A549 (cell line): ENCODE results near the gene SASH1. TPM values are rescaled to one million over a fixed set of nuclear protein-coding genes. Genes with fewer than 3 reads are reported as not detected.

ENCODE experiments used
- ATAC-seq, 2 experiments: fragments of 200-7000 bp in 1 of 2; fragments of >200 bp in 1 of 2; cut with Nextera tagmentation in 1 of 2; cut with Tn5 transposase in 1 of 2; 3 replicates each; pipeline versions ENCODE4 v1.8.0 to v1.9.1; 2018 to 2020; ENCODE audit warnings: mild to moderate bottlenecking in 1 of 2, moderate library complexity in 1 of 2
- CTCF ChIA-PET: fragments of 300-600 bp; sonication (Branson Sonifier 250); formaldehyde crosslinking; extraction: SDS; loops from one replicate; lab custom pipeline; 2021; ENCODE audit warnings: antibody characterized with exemption, inconsistent platforms; lab: Yijun Ruan, JAX
- POLR2A ChIA-PET: fragments of 350-600 bp; formaldehyde crosslinking; extraction: SDS; loops from one replicate; lab custom pipeline; 2021; ENCODE audit warnings: antibody characterized with exemption, inconsistent platforms; lab: Yijun Ruan, JAX
- DNase-seq, 2 experiments: peaks; one replicate each; pipeline versions ENCODE4 v3.0.0 to v3.0.0-alpha.2; 2011 to 2016; ENCODE audit warnings: low read depth in 1 of 2, low spot score in 1 of 2
- FAIRE-seq: peaks from 2 replicates; lab custom pipeline; 2011; peaks lifted over from hg19 to GRCh38; lab: Jason Lieb, UNC
- H3K27ac ChIP-seq, 2 experiments: fragments of >200 bp; sonication (Bioruptor Twin); formaldehyde crosslinking; 3 replicates each; pipeline ENCODE4 v1.5.1; 2016 to 2017
- H3K4me1 ChIP-seq: fragments of >200 bp; sonication (Bioruptor Twin); formaldehyde crosslinking; 3 replicates; pipeline ENCODE4 v1.6.1; 2016
- H3K4me2 ChIP-seq: fragments of >200 bp; sonication (Bioruptor Twin); formaldehyde crosslinking; 3 replicates; pipeline ENCODE4 v1.6.1; 2016
- H3K4me3 ChIP-seq: fragments of >200 bp; sonication (Bioruptor Twin); formaldehyde crosslinking; 3 replicates; pipeline ENCODE4 v1.5.1; 2016
- H3K9me3 ChIP-seq: fragments of >200 bp; sonication (Bioruptor Twin); formaldehyde crosslinking; 3 replicates; pipeline ENCODE4 v1.6.1; 2016
- BHLHE40 ChIP-seq: IDR thresholded peaks from 2 replicates; pipeline ENCODE4 v1.6.1; 2012; ENCODE audit warnings: low read depth, low read length, inconsistent platforms
- CEBPB ChIP-seq, 2 experiments: fragments of >200 bp in 1 of 2; sonication (Bioruptor Twin) in 1 of 2; formaldehyde crosslinking in 1 of 2; IDR thresholded peaks; 2 replicates each; pipeline ENCODE4 v1.6.1; 2012 to 2016
- CHD2 ChIP-seq: fragments of 150-350 bp; IDR thresholded peaks from 2 replicates; pipeline ENCODE4 v1.6.1; 2014; ENCODE audit warnings: low read length; ENCODE audit not compliant: partially characterized antibody
- EHMT2 ChIP-seq: fragments of 200-600 bp; sonication (generic); IDR thresholded peaks from 2 replicates; pipeline ENCODE4 v1.6.1; 2016; ENCODE audit warnings: antibody characterized with exemption, low read depth, mild to moderate bottlenecking, moderate library complexity
- FOSB ChIP-seq: fragments of 250-450 bp; sonication (Bioruptor Pico); IDR thresholded peaks from 2 replicates; pipeline ENCODE4 v1.5.0; 2020; ENCODE audit warnings: mild to moderate bottlenecking, moderate library complexity
- KDM1A ChIP-seq: fragments of 200-600 bp; sonication (generic); IDR thresholded peaks from 2 replicates; pipeline ENCODE4 v1.6.1; 2016; ENCODE audit warnings: low read depth, mild to moderate bottlenecking
- KDM5A ChIP-seq: fragments of 200-600 bp; sonication (generic); IDR thresholded peaks from 2 replicates; pipeline ENCODE4 v1.6.1; 2016; ENCODE audit warnings: antibody characterized with exemption, mild to moderate bottlenecking
- MYC ChIP-seq: IDR thresholded peaks from 2 replicates; pipeline ENCODE4 v1.6.1; 2012; ENCODE audit warnings: mild to moderate bottlenecking, inconsistent platforms, low read length, improper control_type of control experiment, borderline replicate concordance
- NPAS2 ChIP-seq: fragments of 250-450 bp; sonication (Bioruptor Pico); IDR thresholded peaks from 2 replicates; pipeline ENCODE4 v1.8.0; 2022; ENCODE audit warnings: mild to moderate bottlenecking, moderate library complexity, borderline replicate concordance
- NR3C1 ChIP-seq: fragments of >200 bp; sonication (Bioruptor Twin); formaldehyde crosslinking; IDR thresholded peaks from 3 replicates; pipeline ENCODE4 v1.6.1; 2017
- PHF8 ChIP-seq: fragments of 200-600 bp; sonication (generic); IDR thresholded peaks from 2 replicates; pipeline ENCODE4 v1.6.1; 2016; ENCODE audit warnings: low read depth, mild to moderate bottlenecking, antibody characterized with exemption, moderate library complexity, borderline replicate concordance
- RAD21 ChIP-seq, 2 experiments: fragments of >200 bp in 1 of 2; sonication (Bioruptor Twin) in 1 of 2; formaldehyde crosslinking in 1 of 2; IDR thresholded peaks in 1 of 2; conservative IDR thresholded peaks in 1 of 2; 2 replicates in 1 of 2; 3 replicates in 1 of 2; pipeline ENCODE4 v1.6.1; 2012 to 2018; ENCODE audit warnings: inconsistent platforms in 1 of 2
- RARB ChIP-seq: fragments of 250-450 bp; sonication (Bioruptor Pico); IDR thresholded peaks from 2 replicates; pipeline ENCODE4 v1.8.0; 2021; ENCODE audit warnings: mild to moderate bottlenecking, moderate library complexity
- ZSCAN20 ChIP-seq: fragments of 250-450 bp; sonication (Bioruptor Pico); IDR thresholded peaks from 2 replicates; pipeline ENCODE4 v1.8.0; 2022; ENCODE audit warnings: mild to moderate bottlenecking, moderate library complexity
- WGBS: methylation state at CpG from one replicate; pipeline ENCODE4 v1.1.6; 2017; ENCODE audit errors: missing lambda C conversion rate; 5-methylcytosine and 5-hydroxymethylcytosine counted together
- polyA plus RNA-seq, 4 experiments: library from polyadenylated mRNA; depleted of rRNA in 3 of 4; stranded (reverse); fragments of >200 nt; fragmentation: RNase III in 1 of 4; extraction: RNeasy Plus Mini Kit Qiagen cat#74134 plus additional on column Dnase treatment in 1 of 4; gene quantifications; 2 replicates in 3 of 4; 3 replicates in 1 of 4; pipeline ENCODE4 v1.2.3, GENCODE V29; 2011 to 2017
- TF ChIP-seq, protein P1 (sequence below): IDR thresholded peaks from 2 replicates; pipeline ENCODE4 v1.6.1; 2012
- TF ChIP-seq, protein P2 (sequence below): IDR thresholded peaks from 2 replicates; pipeline ENCODE4 v1.6.1; 2012; ENCODE audit warnings: low read depth, borderline replicate concordance
- TF ChIP-seq, protein P3 (sequence below): fragments of >200 bp; sonication (Bioruptor Twin); formaldehyde crosslinking; IDR thresholded peaks from 3 replicates; pipeline ENCODE4 v1.5.1; 2016
- TF ChIP-seq, protein P4 (sequence below): fragments of >200 bp; sonication (Bioruptor Twin); formaldehyde crosslinking; IDR thresholded peaks from 2 replicates; pipeline ENCODE4 v1.6.1; 2016

SASH1 gene
- polyA plus RNA-seq, 2 of the 4 experiments (the other 2 are of a cell fraction) = 2.5 to 3.0 TPM

DNA sequence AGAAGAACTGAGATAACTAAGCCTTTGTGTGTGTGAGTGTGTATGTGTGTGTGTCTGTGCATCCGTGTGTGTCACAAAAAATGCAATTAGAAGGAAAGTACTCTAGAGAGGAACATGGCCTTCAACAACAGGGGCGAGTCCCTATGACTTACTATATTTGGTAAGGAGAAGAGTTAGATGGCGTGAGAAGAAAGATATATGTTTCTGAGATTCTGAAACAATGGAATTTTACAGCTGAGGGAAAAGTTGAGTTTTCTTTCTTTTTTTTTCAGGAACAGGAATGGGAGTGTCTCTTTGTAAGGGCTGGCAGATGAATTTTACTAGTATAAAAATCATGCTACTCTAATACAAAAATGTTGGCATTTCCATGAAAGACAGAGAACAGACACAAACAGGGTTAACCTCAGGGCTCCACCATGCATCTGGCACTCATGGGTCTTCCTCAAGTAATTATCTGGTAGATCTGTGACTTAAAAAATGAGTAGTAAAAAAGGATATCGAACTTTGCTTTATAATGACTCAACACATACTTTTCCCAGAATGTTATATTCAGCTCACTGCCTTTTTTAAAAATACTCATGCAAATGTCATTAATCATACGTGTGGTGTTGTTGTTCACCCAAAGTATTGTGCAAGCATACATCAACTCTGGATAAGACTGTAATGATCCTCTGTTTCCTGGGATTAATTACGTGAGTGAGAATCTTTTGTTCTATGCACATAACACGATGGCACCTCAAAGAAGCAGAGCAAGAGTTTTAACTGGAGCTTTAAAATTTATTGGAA is 12.8 kb upstream of the SASH1 start:
- ChIA-PET CTCF (interaction anchor here (0.8 kb wide), 1 partner anchor 824 kb away, joined by 3 read pairs; no protein-coding TSS in a partner anchor), POLR2A (no interaction called here)
- H3K27ac ChIP-seq = no peak overlapping the region
- H3K4me3 ChIP-seq = no peak overlapping the region
- no peak for DNase-seq
- H3K9me3 ChIP-seq = no peaks in the 10 kb centered on the region
- H3K4me2 ChIP-seq = no peak overlapping the region
- H3K4me1 ChIP-seq = no peaks in the 10 kb centered on the region
- no peak for ATAC-seq
- TF ChIP-seq, protein P1, sequence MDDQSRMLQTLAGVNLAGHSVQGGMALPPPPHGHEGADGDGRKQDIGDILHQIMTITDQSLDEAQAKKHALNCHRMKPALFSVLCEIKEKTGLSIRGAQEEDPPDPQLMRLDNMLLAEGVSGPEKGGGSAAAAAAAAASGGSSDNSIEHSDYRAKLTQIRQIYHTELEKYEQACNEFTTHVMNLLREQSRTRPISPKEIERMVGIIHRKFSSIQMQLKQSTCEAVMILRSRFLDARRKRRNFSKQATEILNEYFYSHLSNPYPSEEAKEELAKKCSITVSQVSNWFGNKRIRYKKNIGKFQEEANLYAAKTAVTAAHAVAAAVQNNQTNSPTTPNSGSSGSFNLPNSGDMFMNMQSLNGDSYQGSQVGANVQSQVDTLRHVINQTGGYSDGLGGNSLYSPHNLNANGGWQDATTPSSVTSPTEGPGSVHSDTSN = no peak
- TF ChIP-seq RARB (no peak), KDM5A (no peak), FOSB (no peak), BHLHE40 (no peak), PHF8 (no peak), EHMT2 (no peak), RAD21 (conservative IDR thresholded peaks at IDR 0.05 in 1 of 2, IDR thresholded peaks at IDR 0.05 in 1 of 2) (no peak), KDM1A (no peak), MYC (no peak)
- TF ChIP-seq, protein P2, sequence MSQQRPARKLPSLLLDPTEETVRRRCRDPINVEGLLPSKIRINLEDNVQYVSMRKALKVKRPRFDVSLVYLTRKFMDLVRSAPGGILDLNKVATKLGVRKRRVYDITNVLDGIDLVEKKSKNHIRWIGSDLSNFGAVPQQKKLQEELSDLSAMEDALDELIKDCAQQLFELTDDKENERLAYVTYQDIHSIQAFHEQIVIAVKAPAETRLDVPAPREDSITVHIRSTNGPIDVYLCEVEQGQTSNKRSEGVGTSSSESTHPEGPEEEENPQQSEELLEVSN = no peak
- TF ChIP-seq, all 56 proteins: peak for 0
- WGBS = 75% methylated on average over 7 of the region's 7 CpGs
- no peak for FAIRE-seq

DNA sequence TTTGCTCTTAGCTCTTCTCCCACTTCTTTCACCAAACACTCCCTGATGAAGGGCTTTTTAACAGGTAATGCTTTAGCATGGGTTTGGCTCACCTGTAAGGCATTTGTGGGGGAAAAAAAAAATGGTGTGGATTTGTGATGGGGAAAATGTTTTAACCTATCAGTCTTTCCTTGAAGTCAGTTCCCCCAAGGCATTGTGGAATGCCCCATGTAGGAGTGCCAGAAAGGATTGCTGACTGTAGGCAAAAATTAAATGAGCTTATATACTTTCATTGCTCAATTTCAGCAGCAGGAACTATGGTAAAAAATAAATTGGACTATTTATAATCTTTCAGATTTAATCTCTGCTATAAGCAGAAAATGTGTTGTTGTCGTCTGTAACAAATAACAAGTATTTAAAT is 10.6 kb upstream of the SASH1 start:
- no peaks in the 10 kb centered on the region for H3K4me1 ChIP-seq
- ChIA-PET CTCF (interaction anchor here (0.7 kb wide), 1 partner anchor 14 kb away, joined by 3 read pairs; no protein-coding TSS in a partner anchor), POLR2A (no interaction called here)
- FAIRE-seq = no peak
- 80% methylated on average over 1 of the region's 1 CpG for WGBS
- no peak overlapping the region for H3K4me3 ChIP-seq
- DNase-seq = no peak
- no peak overlapping the region for H3K4me2 ChIP-seq
- ATAC-seq = no peak
- TF ChIP-seq ZSCAN20 (CRISPR knock-in tag) = no peak
- TF ChIP-seq NR3C1 = no peak
- TF ChIP-seq CEBPB (IDR thresholded peaks at IDR 0.05) = no peak
- TF ChIP-seq, protein P3, sequence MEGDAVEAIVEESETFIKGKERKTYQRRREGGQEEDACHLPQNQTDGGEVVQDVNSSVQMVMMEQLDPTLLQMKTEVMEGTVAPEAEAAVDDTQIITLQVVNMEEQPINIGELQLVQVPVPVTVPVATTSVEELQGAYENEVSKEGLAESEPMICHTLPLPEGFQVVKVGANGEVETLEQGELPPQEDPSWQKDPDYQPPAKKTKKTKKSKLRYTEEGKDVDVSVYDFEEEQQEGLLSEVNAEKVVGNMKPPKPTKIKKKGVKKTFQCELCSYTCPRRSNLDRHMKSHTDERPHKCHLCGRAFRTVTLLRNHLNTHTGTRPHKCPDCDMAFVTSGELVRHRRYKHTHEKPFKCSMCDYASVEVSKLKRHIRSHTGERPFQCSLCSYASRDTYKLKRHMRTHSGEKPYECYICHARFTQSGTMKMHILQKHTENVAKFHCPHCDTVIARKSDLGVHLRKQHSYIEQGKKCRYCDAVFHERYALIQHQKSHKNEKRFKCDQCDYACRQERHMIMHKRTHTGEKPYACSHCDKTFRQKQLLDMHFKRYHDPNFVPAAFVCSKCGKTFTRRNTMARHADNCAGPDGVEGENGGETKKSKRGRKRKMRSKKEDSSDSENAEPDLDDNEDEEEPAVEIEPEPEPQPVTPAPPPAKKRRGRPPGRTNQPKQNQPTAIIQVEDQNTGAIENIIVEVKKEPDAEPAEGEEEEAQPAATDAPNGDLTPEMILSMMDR = no peak
- TF ChIP-seq, protein P4, sequence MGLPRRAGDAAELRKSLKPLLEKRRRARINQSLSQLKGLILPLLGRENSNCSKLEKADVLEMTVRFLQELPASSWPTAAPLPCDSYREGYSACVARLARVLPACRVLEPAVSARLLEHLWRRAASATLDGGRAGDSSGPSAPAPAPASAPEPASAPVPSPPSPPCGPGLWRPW = no peak
- TF ChIP-seq, protein P1 = no peak
- TF ChIP-seq RAD21 (conservative IDR thresholded peaks at IDR 0.05 in 1 of 2, IDR thresholded peaks at IDR 0.05 in 1 of 2) = no peak
- TF ChIP-seq NPAS2 (CRISPR knock-in tag) = no peak
- TF ChIP-seq BHLHE40 = no peak
- TF ChIP-seq CHD2 = no peak
- H3K27ac ChIP-seq = no peak overlapping the region
- H3K9me3 ChIP-seq = no peaks in the 10 kb centered on the region
